GM19463 (cell line): Measurements from ENCODE around the gene SLC17A1.

Experiments
- ATAC-seq: cut with Tn5 transposase; IDR thresholded peaks from one replicate; pipeline ENCODE4 v1.9.1; 2021; ENCODE audit warnings: mild to moderate bottlenecking, moderate library complexity; ENCODE audit not compliant: unreplicated experiment

Gene SLC17A1

GRCh38 chr6:25831532-25832306 is at the start of gene SLC17A1:
SLC17A1 (minus strand) TSS chr6:25832052; CDS start chr6:25830557, 1,495 bp downstream.
- ATAC-seq, result no peak

GRCh38 chr6:25880601-25881000 is 48.7 kb upstream of the SLC17A1 start:
- ATAC-seq, result no peak

GRCh38 chr6:25878721-25879322 is 47.0 kb upstream of the SLC17A1 start:
- no peak for ATAC-seq

- no peak for ATAC-seq
These were observed 44.2 kb upstream of the SLC17A1 start for GRCh38 chr6:25875926-25876602.

- ATAC-seq, result no peak
These were observed 43.7 kb upstream of the SLC17A1 start for GRCh38 chr6:25875563-25875905.

GRCh38 chr6:25874822-25875562 is 43.1 kb upstream of the SLC17A1 start:
- no peak for ATAC-seq

GRCh38 chr6:25874118-25874517 is 42.3 kb upstream of the SLC17A1 start, which contains the start of gene SLC17A3:
SLC17A3 (minus strand) TSS chr6:25874243; CDS start chr6:25868387, 5,856 bp downstream.
- ATAC-seq, result no peak

- ATAC-seq, result no peak
These were observed 41.0 kb upstream of the SLC17A1 start for GRCh38 chr6:25872814-25873213.

GRCh38 chr6:25869840-25870239 is 38.0 kb upstream of the SLC17A1 start:
- no peak for ATAC-seq

- ATAC-seq, result no peak
These were observed 36.8 kb upstream of the SLC17A1 start for GRCh38 chr6:25868436-25869183.

- ATAC-seq, result no peak
These were observed 34.2 kb upstream of the SLC17A1 start for GRCh38 chr6:25866011-25866410.

GRCh38 chr6:25863360-25863759 is 31.5 kb upstream of the SLC17A1 start:
- ATAC-seq, result no peak

GRCh38 chr6:25862199-25862598 is 30.3 kb upstream of the SLC17A1 start:
- no peak for ATAC-seq

GRCh38 chr6:25852756-25853155 is 20.9 kb upstream of the SLC17A1 start:
- no peak for ATAC-seq

GRCh38 chr6:25851961-25852360 is 20.1 kb upstream of the SLC17A1 start:
- ATAC-seq, result no peak

- no peak for ATAC-seq
These were observed 12.7 kb upstream of the SLC17A1 start for GRCh38 chr6:25844518-25844917.

- no peak for ATAC-seq
These were observed 10.7 kb upstream of the SLC17A1 start for GRCh38 chr6:25842526-25842925.

- ATAC-seq, result no peak
These were observed 3.8 kb upstream of the SLC17A1 start for GRCh38 chr6:25835442-25836283.

- no peak for ATAC-seq
These were observed 3.1 kb upstream of the SLC17A1 start for GRCh38 chr6:25834950-25835349.

- ATAC-seq, result no peak
These were observed 1.3 kb upstream of the SLC17A1 start for GRCh38 chr6:25833136-25833535.
